Thyroid gland (tissue), 4 donors: Measurements from ENCODE around the gene SIRT2. TPM values are rescaled to one million over a fixed set of nuclear protein-coding genes. Genes with fewer than 3 reads are reported as not detected.

ENCODE experiments used
- DNase-seq, 2 donors: peaks; one replicate each; pipeline ENCODE4 v3.0.0-alpha.2; 2019
- H3K27ac ChIP-seq, 3 donors: fragments of 200-600 bp; sonication (generic); 1 replicate in 2 of 3; 2 replicates in 1 of 3; pipeline ENCODE4 v1.5.1; 2016 to 2019; ENCODE audit warnings: mild to moderate bottlenecking in 1 of 3, moderate library complexity in 1 of 3
- H3K27me3 ChIP-seq: fragments of 200-600 bp; sonication (generic); one replicate; pipeline ENCODE4 v1.5.1; 2019
- H3K36me3 ChIP-seq, 2 donors: fragments of 200-600 bp; sonication (generic); one replicate each; pipeline ENCODE4 v1.5.1; 2016 to 2019
- H3K4me1 ChIP-seq, 2 donors: fragments of 200-600 bp; sonication (generic); one replicate each; pipeline ENCODE4 v1.5.1; 2017 to 2019
- H3K4me3 ChIP-seq, 3 donors: fragments of 200-600 bp; sonication (generic); replicated peaks in 1 of 3; 1 replicate in 2 of 3; 2 replicates in 1 of 3; pipeline ENCODE4 v1.5.1; 2016; ENCODE audit warnings: mild to moderate bottlenecking in 1 of 3
- H3K9me3 ChIP-seq: fragments of 200-600 bp; sonication (generic); one replicate; pipeline ENCODE4 v1.5.1; 2017
- POLR2A ChIP-seq, 2 donors: fragments of 450-650 bp; IDR thresholded peaks; one replicate each; pipeline ENCODE4 v1.6.1; 2017; ENCODE audit warnings: antibody characterized with exemption in 2 of 2, mild to moderate bottlenecking in 2 of 2, moderate library complexity in 1 of 2
- WGBS, 2 donors: methylation state at CpG; one replicate each; pipeline ENCODE4 v1.1.5; 2017; 5-methylcytosine and 5-hydroxymethylcytosine counted together
- intact Hi-C: fragments of 100-400 bp; cut with DNase I; formaldehyde crosslinking; loops from one replicate; pipeline ENCODE4 v1.15.1; 2023
- total RNA-seq, 4 donors: library from RNA; depleted of rRNA; stranded (reverse); fragments of >200 nt; gene quantifications; one replicate each; pipeline ENCODE4 v1.2.3, GENCODE V29; 2016
- TF ChIP-seq, protein P1 (sequence below), 6 experiments: fragments of 200-600 bp in 3 of 6; fragments of 450-650 bp in 3 of 6; sonication (generic) in 3 of 6; IDR thresholded peaks; one replicate each; pipeline ENCODE4 v1.5.1; 2016 to 2019; ENCODE audit warnings: antibody characterized with exemption in 6 of 6, mild to moderate bottlenecking in 2 of 6, inconsistent platforms in 1 of 6, moderate library complexity in 1 of 6

SIRT2 gene
- total RNA-seq, 4 donors from 2014 or later, result 69.6 to 107 (median 90.7) TPM

DNA sequence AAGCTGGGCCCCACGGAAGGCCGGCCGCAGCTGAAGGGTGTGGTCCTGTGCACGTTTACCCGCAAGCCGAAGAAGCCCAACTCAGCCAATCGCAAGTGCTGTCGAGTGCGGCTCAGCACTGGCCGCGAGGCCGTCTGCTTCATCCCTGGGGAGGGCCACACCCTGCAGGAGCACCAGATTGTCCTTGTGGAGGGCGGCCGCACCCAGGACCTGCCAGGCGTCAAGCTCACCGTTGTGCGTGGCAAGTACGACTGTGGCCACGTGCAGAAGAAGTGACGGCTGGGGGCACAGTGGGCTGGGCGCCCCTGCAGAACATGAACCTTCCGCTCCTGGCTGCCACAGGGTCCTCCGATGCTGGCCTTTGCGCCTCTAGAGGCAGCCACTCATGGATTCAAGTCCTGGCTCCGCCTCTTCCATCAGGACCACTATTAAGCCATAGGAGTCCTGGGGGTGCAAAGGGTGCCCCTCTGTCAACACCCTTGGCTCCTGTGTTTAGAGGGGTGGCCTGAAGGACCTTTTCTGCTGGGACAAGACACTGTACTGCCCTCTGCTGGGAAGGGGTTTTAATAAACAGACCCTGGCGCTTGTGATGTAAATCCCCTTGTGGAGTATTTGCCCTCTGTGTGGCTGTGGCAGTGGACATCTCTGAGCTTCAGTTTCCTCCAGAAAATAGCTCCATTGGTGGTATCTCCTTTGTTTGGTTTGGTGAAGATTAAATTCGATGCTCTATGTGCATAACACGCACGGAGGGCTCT lies 33.2 kb upstream of the SIRT2 start:
- H3K36me3 ChIP-seq, result no peaks in the 10 kb centered on the region
- peaks cover 0 to 17% of the 10 kb centered on the region in 2 donors for H3K4me1 ChIP-seq
- no peaks in the 10 kb centered on the region for H3K27me3 ChIP-seq
- peak in 1 of 2 donors; percentile 9 for DNase-seq
- H3K9me3 ChIP-seq, result no peaks in the 10 kb centered on the region
- no peak overlapping the region for H3K4me3 ChIP-seq
- intact Hi-C loops, result no loop called here
- TF ChIP-seq, protein P1, sequence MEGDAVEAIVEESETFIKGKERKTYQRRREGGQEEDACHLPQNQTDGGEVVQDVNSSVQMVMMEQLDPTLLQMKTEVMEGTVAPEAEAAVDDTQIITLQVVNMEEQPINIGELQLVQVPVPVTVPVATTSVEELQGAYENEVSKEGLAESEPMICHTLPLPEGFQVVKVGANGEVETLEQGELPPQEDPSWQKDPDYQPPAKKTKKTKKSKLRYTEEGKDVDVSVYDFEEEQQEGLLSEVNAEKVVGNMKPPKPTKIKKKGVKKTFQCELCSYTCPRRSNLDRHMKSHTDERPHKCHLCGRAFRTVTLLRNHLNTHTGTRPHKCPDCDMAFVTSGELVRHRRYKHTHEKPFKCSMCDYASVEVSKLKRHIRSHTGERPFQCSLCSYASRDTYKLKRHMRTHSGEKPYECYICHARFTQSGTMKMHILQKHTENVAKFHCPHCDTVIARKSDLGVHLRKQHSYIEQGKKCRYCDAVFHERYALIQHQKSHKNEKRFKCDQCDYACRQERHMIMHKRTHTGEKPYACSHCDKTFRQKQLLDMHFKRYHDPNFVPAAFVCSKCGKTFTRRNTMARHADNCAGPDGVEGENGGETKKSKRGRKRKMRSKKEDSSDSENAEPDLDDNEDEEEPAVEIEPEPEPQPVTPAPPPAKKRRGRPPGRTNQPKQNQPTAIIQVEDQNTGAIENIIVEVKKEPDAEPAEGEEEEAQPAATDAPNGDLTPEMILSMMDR (IDR thresholded peaks at IDR 0.05), result no peak
- TF ChIP-seq POLR2A (IDR thresholded peaks at IDR 0.05), result no peak
- H3K27ac ChIP-seq, result no peak overlapping the region
- 86 to 97% methylated on average over 18 to 21 of the region's 29 CpGs for WGBS, 2 donors

- no peaks in the 10 kb centered on the region for H3K27me3 ChIP-seq
- WGBS, 2 donors, result 27 to 30% methylated on average over 8 of the region's 8 CpGs
- H3K4me3 ChIP-seq, result peak overlapping the region in 2 of 3 donors; percentile 41 to 68
- H3K9me3 ChIP-seq, result no peaks in the 10 kb centered on the region
- H3K36me3 ChIP-seq, result no peaks in the 10 kb centered on the region
- H3K4me1 ChIP-seq, result peaks cover 0 to 17% of the 10 kb centered on the region in 2 donors
- intact Hi-C loops, result no loop called here
- no peak overlapping the region for H3K27ac ChIP-seq
- TF ChIP-seq POLR2A (IDR thresholded peaks at IDR 0.05), result no peak
- TF ChIP-seq, protein P1 (IDR thresholded peaks at IDR 0.05), result no peak
- DNase-seq, result no peak
Measured at GRCh38 chr19:38931521-38931793, 32.0 kb upstream of the SIRT2 start.

GRCh38 chr19:38930776-38931520 lies 31.5 kb upstream of the SIRT2 start, which contains the start of gene MRPS12:
Gene MRPS12 (plus strand): TSS chr19:38930944. CDS start chr19:38931295, 351 bp downstream.
- TF ChIP-seq, protein P1 (IDR thresholded peaks at IDR 0.05), result no peak
- TF ChIP-seq POLR2A (IDR thresholded peaks at IDR 0.05), result peak in 1 of 2 donors; percentile 58
- 0 to 2% methylated on average over 21 to 39 of the region's 40 CpGs for WGBS, 2 donors
- Histone ChIP-seq H3K4me3 (peak within 1 kb of the TSS; percentile 9 to 68 (median 42)), H3K36me3 (no peaks in the 10 kb centered on the region), H3K9me3 (no peaks in the 10 kb centered on the region), H3K27ac (peak within 1 kb of the TSS; percentile 59 to 86 (median 76)), H3K4me1 (peaks cover 0 to 17% of the 10 kb centered on the region in 2 donors), H3K27me3 (no peaks in the 10 kb centered on the region)
- peak; percentile 99 for DNase-seq
- intact Hi-C loops, result no loop called here

DNA sequence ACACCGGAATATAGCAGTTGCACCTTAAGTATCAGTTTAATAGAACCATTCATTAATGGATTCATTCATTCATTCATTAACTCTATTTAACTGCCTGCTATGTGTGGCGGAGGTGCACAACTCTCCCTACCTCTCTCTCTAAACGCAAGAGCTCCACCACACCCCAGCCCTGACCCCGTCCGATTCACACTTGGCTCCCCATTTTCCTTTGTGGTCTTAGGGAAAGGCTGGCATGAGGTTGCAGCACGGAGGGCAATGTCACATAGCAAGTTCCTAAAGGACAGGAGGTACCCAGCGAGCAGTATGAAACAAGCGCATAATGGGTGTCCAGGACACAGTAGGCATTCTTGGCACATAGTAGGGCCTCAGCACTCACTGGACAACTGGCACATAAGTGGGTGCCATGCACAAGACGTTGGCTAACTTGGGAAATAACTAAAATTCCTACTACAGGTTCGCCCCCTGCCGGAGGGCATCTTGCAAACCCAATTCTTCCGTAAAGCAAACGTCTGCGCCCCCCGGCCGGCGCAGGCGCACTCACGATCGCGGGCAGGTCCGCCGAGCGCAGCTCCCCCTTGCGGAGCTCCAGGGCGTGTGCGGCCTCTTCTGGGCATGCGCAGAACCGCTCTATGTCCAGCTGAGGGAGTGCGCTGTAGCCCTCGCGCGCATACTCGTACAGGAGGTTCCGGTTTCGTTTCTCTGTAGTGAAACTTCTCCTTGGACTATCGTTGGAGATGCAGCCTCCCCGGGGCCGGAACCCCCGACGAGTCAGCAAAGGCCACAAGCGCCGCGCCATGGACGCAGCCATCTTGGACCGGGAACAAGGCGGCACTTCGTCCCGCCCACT lies 30.7 kb upstream of the SIRT2 start, which contains the start of gene SARS2:
SARS2 (minus strand) TSS at position 835 of the 847 bp plus-strand sequence; CDS start at position 808, 27 bp downstream.
- TF ChIP-seq, protein P1 (IDR thresholded peaks at IDR 0.05), result peak; percentile 85 to 99 (median 98)
- peak in 1 of 2 donors; percentile 51 for TF ChIP-seq POLR2A (IDR thresholded peaks at IDR 0.05)
- DNase-seq, result peak; percentile 94
- H3K9me3 ChIP-seq, result no peaks in the 10 kb centered on the region
- 2 to 8% methylated on average over 23 to 47 of the region's 49 CpGs for WGBS, 2 donors
- peaks cover 0 to 7% of the 10 kb centered on the region in 2 donors for H3K36me3 ChIP-seq
- no peaks in the 10 kb centered on the region for H3K27me3 ChIP-seq
- H3K4me1 ChIP-seq, result peaks cover 0 to 17% of the 10 kb centered on the region in 2 donors
- H3K4me3 ChIP-seq, result peak within 1 kb of the TSS; percentile 9 to 68 (median 42)
- peak within 1 kb of the TSS; percentile 59 to 86 (median 76) for H3K27ac ChIP-seq
- intact Hi-C loops, result loop anchor here (10.0 kb wide), 2 partner anchors 295 to 525 kb away; partner anchors contain the start of gene FAM98C
